Loucy (cell line): ENCODE results near the gene MPP3.

ENCODE experiments used
- EZH2phosphoT487 ChIP-seq: fragments of 200-600 bp; IDR thresholded peaks from 2 replicates; pipeline ENCODE4 v1.6.1; 2018; ENCODE audit warnings: antibody characterized with exemption, mild to moderate bottlenecking, moderate library complexity, borderline replicate concordance
- TF ChIP-seq, protein P1 (sequence below): fragments of 200-600 bp; sonication (generic); conservative IDR thresholded peaks from 2 replicates; pipeline ENCODE4 v1.5.1; 2014; ENCODE audit warnings: mild to moderate bottlenecking, antibody characterized with exemption, low read length

DNA sequence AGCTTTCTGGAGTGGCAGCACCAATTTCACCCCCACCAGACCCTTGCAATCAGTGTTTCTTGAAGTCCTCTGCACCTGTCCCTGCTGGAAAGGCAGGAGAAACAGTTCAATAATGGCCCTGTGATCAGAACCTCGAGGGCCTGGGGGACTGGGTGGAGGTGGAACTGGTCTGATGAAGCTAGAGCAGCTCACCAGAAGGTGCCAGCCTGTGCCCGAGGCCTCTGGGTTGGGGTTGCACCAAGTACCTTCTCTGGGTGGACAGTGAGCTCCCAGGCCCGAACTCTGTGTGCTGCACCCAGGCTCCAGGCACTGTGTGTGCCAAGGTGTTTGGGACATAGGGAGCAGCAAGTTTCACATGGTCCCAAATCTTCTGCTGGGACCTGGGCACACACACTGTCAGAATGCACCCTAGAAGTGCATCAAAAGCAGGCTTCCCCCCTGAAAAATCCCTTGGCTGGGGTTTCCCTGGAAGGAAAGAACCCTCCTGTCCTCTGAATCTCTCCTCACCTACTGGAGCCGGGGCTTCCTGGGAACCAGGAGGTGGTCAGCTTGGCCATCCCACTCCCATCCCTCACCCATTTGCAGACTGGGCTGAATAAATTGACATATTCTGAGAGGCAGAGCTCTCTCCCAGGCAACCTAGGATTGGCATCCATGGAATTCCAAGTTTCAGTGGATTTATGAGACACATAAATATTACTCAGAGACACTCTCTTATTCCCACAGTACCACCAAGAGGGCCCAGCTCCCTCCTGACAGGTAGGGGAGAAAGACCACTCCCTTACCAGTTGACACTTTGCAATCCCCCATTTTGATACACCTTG lies 31.4 kb upstream of the MPP3 start:
- TF ChIP-seq, protein P1, sequence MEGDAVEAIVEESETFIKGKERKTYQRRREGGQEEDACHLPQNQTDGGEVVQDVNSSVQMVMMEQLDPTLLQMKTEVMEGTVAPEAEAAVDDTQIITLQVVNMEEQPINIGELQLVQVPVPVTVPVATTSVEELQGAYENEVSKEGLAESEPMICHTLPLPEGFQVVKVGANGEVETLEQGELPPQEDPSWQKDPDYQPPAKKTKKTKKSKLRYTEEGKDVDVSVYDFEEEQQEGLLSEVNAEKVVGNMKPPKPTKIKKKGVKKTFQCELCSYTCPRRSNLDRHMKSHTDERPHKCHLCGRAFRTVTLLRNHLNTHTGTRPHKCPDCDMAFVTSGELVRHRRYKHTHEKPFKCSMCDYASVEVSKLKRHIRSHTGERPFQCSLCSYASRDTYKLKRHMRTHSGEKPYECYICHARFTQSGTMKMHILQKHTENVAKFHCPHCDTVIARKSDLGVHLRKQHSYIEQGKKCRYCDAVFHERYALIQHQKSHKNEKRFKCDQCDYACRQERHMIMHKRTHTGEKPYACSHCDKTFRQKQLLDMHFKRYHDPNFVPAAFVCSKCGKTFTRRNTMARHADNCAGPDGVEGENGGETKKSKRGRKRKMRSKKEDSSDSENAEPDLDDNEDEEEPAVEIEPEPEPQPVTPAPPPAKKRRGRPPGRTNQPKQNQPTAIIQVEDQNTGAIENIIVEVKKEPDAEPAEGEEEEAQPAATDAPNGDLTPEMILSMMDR = no peak
- TF ChIP-seq EZH2phosphoT487 = no peak
